Endometrial microvascular endothelial cells (primary cell): ENCODE results near the gene OR52L1. TPM values are rescaled to one million over a fixed set of nuclear protein-coding genes. Genes with fewer than 3 reads are reported as not detected.
"Not testable (repeated sequence)": the region's sequence is repeated elsewhere in the genome, so short reads cannot be mapped to it uniquely, and the experiment has no call there.

Experiments
- in situ Hi-C: cut with HindIII; loops from 2 replicates; pipeline ENCODE4 v1.10.0; 2017; ENCODE audit warnings: low sequenced_read_pairs, low pct_unique_long_range_greater_than_20kb; ENCODE audit errors: inconsistent ontology term
- total RNA-seq: library from RNA; depleted of rRNA; stranded (reverse); fragments of >200 nt; gene quantifications from one replicate; pipeline ENCODE4 v1.2.3, GENCODE V29; 2015; ENCODE audit errors: inconsistent ontology term

The OR52L1 gene
- total RNA-seq, 1 donor from 2014 or later = not detected

- in situ Hi-C loops = not testable (repeated sequence)
Observed at GRCh38 chr11:5960704-5961320, 26.0 kb downstream of the OR52L1 start.

GRCh38 chr11:5955586-5955985 lies 31.2 kb downstream of the OR52L1 start:
- in situ Hi-C loops = no loop called here

DNA sequence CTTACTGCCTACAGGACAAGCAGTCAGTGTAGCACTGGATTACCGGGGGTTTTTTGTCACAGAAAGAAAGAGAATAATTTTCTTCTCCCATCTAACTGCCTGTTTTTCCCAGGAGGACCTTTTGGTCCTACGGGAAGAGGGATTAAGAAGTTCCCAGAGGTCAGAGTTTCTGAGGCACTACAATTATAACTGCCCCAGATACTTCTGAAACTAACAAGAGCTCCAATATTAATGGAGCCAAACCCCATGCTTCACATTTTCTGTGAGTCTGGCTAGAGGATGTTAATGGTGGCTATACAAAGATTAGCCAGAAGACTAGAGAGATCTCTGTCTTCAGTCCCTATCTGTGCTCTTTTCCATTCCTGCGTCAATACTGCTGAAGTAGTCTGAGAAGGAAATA lies 44.8 kb downstream of the OR52L1 start, which contains the start of gene OR56A3:
Gene OR56A3, plus strand, starts transcription at position 301 of the 400 bp plus-strand sequence. CDS start 5,096 bp downstream, outside the sequence.
- in situ Hi-C loops = no loop called here

GRCh38 chr11:5940748-5941147 lies 46.0 kb downstream of the OR52L1 start:
- in situ Hi-C loops = no loop called here

GRCh38 chr11:5938603-5938965 lies 48.2 kb downstream of the OR52L1 start:
- in situ Hi-C loops = no loop called here

GRCh38 chr11:5937868-5938602 lies 48.8 kb downstream of the OR52L1 start:
- in situ Hi-C loops = no loop called here

Other genes starting within 250 kb of the OR52L1 start
- gene OR52N4, start 232.7 kb downstream of the OR52L1 start, total RNA-seq = not detected
- not detected for gene OR52N5, start 203.6 kb downstream of the OR52L1 start, total RNA-seq
- not detected for gene OR52N1, start 195.7 kb downstream of the OR52L1 start, total RNA-seq
- not detected for gene OR52N2, start 178.1 kb downstream of the OR52L1 start, total RNA-seq
- not detected for gene OR52E6, start 145.1 kb downstream of the OR52L1 start, total RNA-seq
- not detected for gene OR52E8, start 129.3 kb downstream of the OR52L1 start, total RNA-seq
- not detected for gene OR52E4, start 106.4 kb downstream of the OR52L1 start, total RNA-seq
- not detected for gene OR52E5, start 93.8 kb downstream of the OR52L1 start, total RNA-seq
- gene OR56A3, start 44.7 kb downstream of the OR52L1 start, total RNA-seq = not detected
- not detected for gene OR56A5, start 18.5 kb downstream of the OR52L1 start, total RNA-seq
- gene OR56A4, start 20.0 kb upstream of the OR52L1 start, total RNA-seq = not detected
- gene OR56A1, start 43.8 kb upstream of the OR52L1 start, total RNA-seq = not detected
- gene OR56B4, start 120.7 kb upstream of the OR52L1 start, total RNA-seq = not detected
- not detected for gene OR52B2, start 183.3 kb upstream of the OR52L1 start, total RNA-seq
- gene OR52W1, start 212.2 kb upstream of the OR52L1 start, total RNA-seq = not detected
- not detected for gene C11orf42, start 218.6 kb upstream of the OR52L1 start, total RNA-seq
- gene FHIP1B, start 247.7 kb upstream of the OR52L1 start, total RNA-seq = 12.5 TPM